Uterus (tissue), 4 donors: ENCODE results near the gene ABCA5. TPM values are rescaled to one million over a fixed set of nuclear protein-coding genes. Genes with fewer than 3 reads are reported as not detected.
A peak's percentile ranks its signal among the peaks of the same experiment; 100 is the strongest.

ENCODE experiments used
- DNase-seq, 2 donors: peaks; one replicate each; pipeline ENCODE4 v3.0.0-alpha.2; 2019 to 2020
- H3K27ac ChIP-seq, 2 donors: fragments of 200-600 bp; sonication (generic); 1 replicate in 1 of 2; 2 replicates in 1 of 2; pipeline ENCODE4 v1.5.1; 2016 to 2018
- H3K27me3 ChIP-seq, 2 donors: fragments of 200-600 bp; sonication (generic); one replicate each; pipeline ENCODE4 v1.5.1; 2018 to 2019; ENCODE audit warnings: control low read depth in 1 of 2
- H3K36me3 ChIP-seq, 2 donors: fragments of 200-600 bp; sonication (generic); one replicate each; pipeline ENCODE4 v1.5.1; 2019; ENCODE audit warnings: control low read depth in 1 of 2
- H3K4me1 ChIP-seq, 2 donors: fragments of 200-600 bp; sonication (generic); one replicate each; pipeline ENCODE4 v1.5.1; 2018 to 2019; ENCODE audit warnings: control low read depth in 1 of 2
- H3K4me3 ChIP-seq, 2 donors: fragments of 200-600 bp; sonication (generic); 1 replicate in 1 of 2; 2 replicates in 1 of 2; pipeline ENCODE4 v1.5.1; 2018 to 2019; ENCODE audit warnings: mild to moderate bottlenecking in 1 of 2
- H3K9me3 ChIP-seq, 2 donors: fragments of 200-600 bp; sonication (generic); one replicate each; pipeline ENCODE4 v1.5.1; 2019; ENCODE audit warnings: control low read depth in 1 of 2
- CTCF ChIP-seq, 4 experiments: fragments of 200-600 bp in 2 of 4; fragments of 450-650 bp in 2 of 4; sonication (generic) in 2 of 4; IDR thresholded peaks; one replicate each; pipeline ENCODE4 v1.5.1; 2016 to 2019; ENCODE audit warnings: antibody characterized with exemption in 4 of 4, mild to moderate bottlenecking in 2 of 4, moderate library complexity in 1 of 4
- POLR2A ChIP-seq, 2 donors: fragments of 450-650 bp; IDR thresholded peaks; one replicate each; pipeline ENCODE4 v1.6.1; 2016; ENCODE audit warnings: antibody characterized with exemption in 2 of 2, mild to moderate bottlenecking in 1 of 2, moderate library complexity in 1 of 2
- intact Hi-C: fragments of 100-400 bp; cut with DNase I; formaldehyde crosslinking; loops from one replicate; pipeline ENCODE4 v1.15.1; 2023; ENCODE audit warnings: low total_unique reads
- total RNA-seq, 4 donors: library from RNA; depleted of rRNA in 3 of 4; stranded (reverse); fragments of >200 nt in 3 of 4; gene quantifications; one replicate each; pipeline versions ENCODE4 v1.1.0 to v1.2.4, GENCODE V29; 2014 to 2023
- donor health status: DM: yes; HTN: yes; CAD: no.

Gene ABCA5
- total RNA-seq, 4 donors from 2014 or later: 5.9 to 50.9 (median 36.3) TPM

GRCh38 chr17:69265873-69266272, 61.1 kb downstream of the ABCA5 start:
- Histone ChIP-seq H3K4me1 (no peaks in the 10 kb centered on the region), H3K9me3 (no peaks in the 10 kb centered on the region), H3K27ac (no peak overlapping the region), H3K27me3 (no peaks in the 10 kb centered on the region), H3K36me3 (no peaks in the 10 kb centered on the region), H3K4me3 (no peak overlapping the region)
- DNase-seq: no peak
- intact Hi-C loops: no loop called here
- no peak for TF ChIP-seq CTCF (IDR thresholded peaks at IDR 0.05)
- no peak for TF ChIP-seq POLR2A (IDR thresholded peaks at IDR 0.05)

- Histone ChIP-seq H3K27me3 (no peaks in the 10 kb centered on the region), H3K27ac (no peak overlapping the region), H3K9me3 (no peaks in the 10 kb centered on the region), H3K4me1 (no peaks in the 10 kb centered on the region), H3K4me3 (no peak overlapping the region), H3K36me3 (peaks cover 0 to 2% of the 10 kb centered on the region in 2 donors)
- DNase-seq: no peak
- TF ChIP-seq POLR2A (IDR thresholded peaks at IDR 0.05): no peak
- TF ChIP-seq CTCF (IDR thresholded peaks at IDR 0.05): no peak
- intact Hi-C loops: no loop called here
Observed at GRCh38 chr17:69254187-69254586, 72.7 kb downstream of the ABCA5 start.

GRCh38 chr17:69250641-69251040, 76.3 kb downstream of the ABCA5 start:
- Histone ChIP-seq H3K27ac (no peak overlapping the region), H3K4me1 (no peaks in the 10 kb centered on the region), H3K9me3 (no peaks in the 10 kb centered on the region), H3K27me3 (no peaks in the 10 kb centered on the region), H3K36me3 (peaks cover 0 to 2% of the 10 kb centered on the region in 2 donors), H3K4me3 (no peak overlapping the region)
- intact Hi-C loops: no loop called here
- no peak for DNase-seq
- no peak for TF ChIP-seq POLR2A (IDR thresholded peaks at IDR 0.05)
- no peak for TF ChIP-seq CTCF (IDR thresholded peaks at IDR 0.05)

GRCh38 chr17:69246726-69247375, 80.1 kb downstream of the ABCA5 start:
- Histone ChIP-seq H3K27me3 (no peaks in the 10 kb centered on the region), H3K27ac (no peak overlapping the region), H3K9me3 (no peaks in the 10 kb centered on the region), H3K36me3 (no peaks in the 10 kb centered on the region), H3K4me1 (no peaks in the 10 kb centered on the region), H3K4me3 (no peak overlapping the region)
- intact Hi-C loops: no loop called here
- DNase-seq: no peak
- TF ChIP-seq CTCF (IDR thresholded peaks at IDR 0.05): peak; percentile 46 to 67 (median 59)
- TF ChIP-seq POLR2A (IDR thresholded peaks at IDR 0.05): no peak

- no peak overlapping the region for H3K4me3 ChIP-seq
- H3K9me3 ChIP-seq: no peaks in the 10 kb centered on the region
- no peaks in the 10 kb centered on the region for H3K27me3 ChIP-seq
- H3K4me1 ChIP-seq: no peaks in the 10 kb centered on the region
- H3K36me3 ChIP-seq: no peaks in the 10 kb centered on the region
- intact Hi-C loops: no loop called here
- TF ChIP-seq CTCF (IDR thresholded peaks at IDR 0.05) (no peak), POLR2A (IDR thresholded peaks at IDR 0.05) (no peak)
- no peak for DNase-seq
- no peak overlapping the region for H3K27ac ChIP-seq
Observed at GRCh38 chr17:69246202-69246601, 80.7 kb downstream of the ABCA5 start.
